ENCODE data around the gene ARF3.

GRCh38 chr12:48973531-48973930 is 16.2 kb upstream of the ARF3 start:
- TF ChIP-seq ZNF274 (IDR thresholded peaks at IDR 0.05; ENCODE audit: low read depth, low read length) (no peak), YY1 (IDR thresholded peaks at IDR 0.05; ENCODE audit: insufficient read depth, insufficient read length) (no peak)

Data from NT2/D1 (cell line).